Fibroblast of the aortic adventitia (primary cell): Measurements from ENCODE around the gene MAPK8IP3. TPM values are rescaled to one million over a fixed set of nuclear protein-coding genes. Genes with fewer than 3 reads are reported as not detected.

Experiments used
- DNase-seq: peaks from one replicate; pipeline ENCODE4 v3.0.0-alpha.2; 2010; ENCODE audit warnings: low read depth
- H3K4me3 ChIP-seq: 2 replicates; pipeline ENCODE4 v1.5.1; 2011; ENCODE audit warnings: low read depth, mild to moderate bottlenecking, control low read depth, low read length, moderate library complexity
- CTCF ChIP-seq: IDR thresholded peaks from 2 replicates; pipeline ENCODE4 v1.5.1; 2011; ENCODE audit warnings: mild to moderate bottlenecking, low read length, control low read depth, inconsistent platforms; ENCODE audit not compliant: insufficient read depth
- total RNA-seq: library from RNA; depleted of rRNA; stranded (reverse); fragments of >200 nt; gene quantifications from 2 replicates; pipeline ENCODE4 v1.2.3, GENCODE V29; 2012; ENCODE audit warnings: low replicate concordance

MAPK8IP3 gene
- total RNA-seq, 1 donor: 27.3 TPM

GRCh38 chr16:1782408-1783264 lies 76.6 kb downstream of the MAPK8IP3 start, which contains the start of the genes NUBP2 and SPSB3:
Gene NUBP2 (plus strand): TSS chr16:1782960. CDS start chr16:1783021, 61 bp downstream.
Gene SPSB3 (minus strand): TSS chr16:1782571. CDS start chr16:1781483, 1,088 bp downstream.
- peak within 1 kb of the TSS; percentile 83 for H3K4me3 ChIP-seq
- TF ChIP-seq CTCF: no peak
- DNase-seq: peak; percentile 100

GRCh38 chr16:1784977-1785845 lies 79.2 kb downstream of the MAPK8IP3 start:
- DNase-seq: no peak
- no peak overlapping the region for H3K4me3 ChIP-seq
- TF ChIP-seq CTCF: no peak

- H3K4me3 ChIP-seq: no peak overlapping the region
- no peak for TF ChIP-seq CTCF
- no peak for DNase-seq
These were observed 79.8 kb downstream of the MAPK8IP3 start for GRCh38 chr16:1785846-1786170.

- no peak overlapping the region for H3K4me3 ChIP-seq
- no peak for TF ChIP-seq CTCF
These were observed 80.5 kb downstream of the MAPK8IP3 start for GRCh38 chr16:1786242-1787055.

GRCh38 chr16:1787056-1787321 lies 81.0 kb downstream of the MAPK8IP3 start:
- no peak for TF ChIP-seq CTCF
- H3K4me3 ChIP-seq: no peak overlapping the region
- DNase-seq: no peak

More at GRCh38 chr16:1786242-1787055, 80.5 kb downstream of the MAPK8IP3 start:
- DNase-seq: no peak

- no peak for DNase-seq
- H3K4me3 ChIP-seq: no peak overlapping the region
- no peak for TF ChIP-seq CTCF
These were observed 81.5 kb downstream of the MAPK8IP3 start for GRCh38 chr16:1787322-1788094.
